ENCODE measurements around the gene MAML2.

Gene MAML2

GRCh38 chr11:96008161-96008720 is 334.8 kb downstream of the MAML2 start:
- no peaks in the 10 kb centered on the region for H3K9me3 ChIP-seq (ENCODE audit: control insufficient read depth, low read length)
- peak; percentile 73 for DNase-seq (ENCODE audit: low read depth)
- no peaks in the 10 kb centered on the region for H3K27me3 ChIP-seq (replicated peaks; ENCODE audit: control insufficient read depth, insufficient read depth, low read length)
- peaks cover 36% of the 10 kb centered on the region for H3K4me1 ChIP-seq (ENCODE audit: control insufficient read depth, insufficient read depth, low read length)
- H3K36me3 ChIP-seq (ENCODE audit: control insufficient read depth, insufficient read depth, low read length, severe bottlenecking) = no peaks in the 10 kb centered on the region
- H3K9ac ChIP-seq (ENCODE audit: low read length) = no peak overlapping the region
- no peak overlapping the region for H3K4me3 ChIP-seq (ENCODE audit: low read length)

GRCh38 chr11:96006037-96006436 is 337.0 kb downstream of the MAML2 start:
- no peak overlapping the region for H3K9ac ChIP-seq (ENCODE audit: low read length)
- H3K36me3 ChIP-seq (ENCODE audit: control insufficient read depth, insufficient read depth, low read length, severe bottlenecking) = no peaks in the 10 kb centered on the region
- peaks cover 29% of the 10 kb centered on the region for H3K4me1 ChIP-seq (ENCODE audit: control insufficient read depth, insufficient read depth, low read length)
- no peaks in the 10 kb centered on the region for H3K27me3 ChIP-seq (replicated peaks; ENCODE audit: control insufficient read depth, insufficient read depth, low read length)
- DNase-seq (ENCODE audit: low read depth) = peak; percentile 49
- no peaks in the 10 kb centered on the region for H3K9me3 ChIP-seq (ENCODE audit: control insufficient read depth, low read length)
- no peak overlapping the region for H3K4me3 ChIP-seq (ENCODE audit: low read length)

DNA sequence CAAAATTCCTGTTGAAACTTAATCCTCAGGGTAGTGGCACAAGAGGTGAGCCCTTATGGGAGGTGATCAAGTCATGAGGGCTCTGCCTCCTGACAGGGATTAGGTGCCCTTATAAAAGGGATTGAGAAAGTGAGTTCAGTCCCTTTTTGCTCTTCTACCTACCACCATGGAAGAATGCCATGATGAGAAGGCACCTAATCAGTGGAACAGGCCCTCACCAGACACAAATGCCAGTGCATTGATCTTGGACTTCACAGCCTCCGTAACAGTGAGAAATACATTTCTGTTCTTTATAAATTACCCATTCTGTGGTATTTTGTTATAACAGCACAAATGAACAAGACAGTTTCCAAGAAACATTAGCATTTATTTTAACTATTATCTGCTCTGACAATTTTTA is 338.1 kb downstream of the MAML2 start:
- no peaks in the 10 kb centered on the region for H3K27me3 ChIP-seq (replicated peaks; ENCODE audit: control insufficient read depth, insufficient read depth, low read length)
- no peak overlapping the region for H3K4me3 ChIP-seq (ENCODE audit: low read length)
- H3K36me3 ChIP-seq (ENCODE audit: control insufficient read depth, insufficient read depth, low read length, severe bottlenecking) = no peaks in the 10 kb centered on the region
- H3K9me3 ChIP-seq (ENCODE audit: control insufficient read depth, low read length) = no peaks in the 10 kb centered on the region
- H3K4me1 ChIP-seq (ENCODE audit: control insufficient read depth, insufficient read depth, low read length) = peaks cover 31% of the 10 kb centered on the region
- no peak overlapping the region for H3K9ac ChIP-seq (ENCODE audit: low read length)
- DNase-seq (ENCODE audit: low read depth) = no peak

GRCh38 chr11:96002754-96003290 is 340.2 kb downstream of the MAML2 start:
- H3K4me3 ChIP-seq (ENCODE audit: low read length) = no peak overlapping the region
- no peaks in the 10 kb centered on the region for H3K27me3 ChIP-seq (replicated peaks; ENCODE audit: control insufficient read depth, insufficient read depth, low read length)
- H3K4me1 ChIP-seq (ENCODE audit: control insufficient read depth, insufficient read depth, low read length) = peaks cover 37% of the 10 kb centered on the region
- H3K9me3 ChIP-seq (ENCODE audit: control insufficient read depth, low read length) = no peaks in the 10 kb centered on the region
- H3K9ac ChIP-seq (ENCODE audit: low read length) = no peak overlapping the region
- no peak for DNase-seq (ENCODE audit: low read depth)
- H3K36me3 ChIP-seq (ENCODE audit: control insufficient read depth, insufficient read depth, low read length, severe bottlenecking) = no peaks in the 10 kb centered on the region

DNA sequence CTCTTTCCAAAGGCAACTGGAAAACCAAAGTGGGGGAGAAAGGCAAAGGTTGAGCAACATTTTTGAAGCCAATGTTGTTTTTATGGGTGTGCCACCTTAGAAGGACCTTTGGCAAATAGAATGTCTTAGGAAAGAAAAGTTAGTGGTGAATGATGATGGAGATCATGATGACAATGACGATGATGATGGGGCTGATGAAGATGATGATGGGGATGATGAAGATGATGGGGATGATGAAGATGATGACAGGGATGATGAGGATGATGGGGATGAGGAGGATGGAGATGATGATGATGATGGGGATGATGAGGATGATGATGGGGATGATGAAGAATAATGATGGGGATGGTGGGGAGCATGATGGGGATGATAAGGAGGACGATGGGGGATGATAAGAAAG is 340.7 kb downstream of the MAML2 start:
- no peak overlapping the region for H3K9ac ChIP-seq (ENCODE audit: low read length)
- no peak overlapping the region for H3K4me3 ChIP-seq (ENCODE audit: low read length)
- H3K27me3 ChIP-seq (replicated peaks; ENCODE audit: control insufficient read depth, insufficient read depth, low read length) = no peaks in the 10 kb centered on the region
- H3K4me1 ChIP-seq (ENCODE audit: control insufficient read depth, insufficient read depth, low read length) = peaks cover 37% of the 10 kb centered on the region
- H3K9me3 ChIP-seq (ENCODE audit: control insufficient read depth, low read length) = no peaks in the 10 kb centered on the region
- no peaks in the 10 kb centered on the region for H3K36me3 ChIP-seq (ENCODE audit: control insufficient read depth, insufficient read depth, low read length, severe bottlenecking)
- no peak for DNase-seq (ENCODE audit: low read depth)

- H3K36me3 ChIP-seq (ENCODE audit: control insufficient read depth, insufficient read depth, low read length, severe bottlenecking) = no peaks in the 10 kb centered on the region
- H3K4me3 ChIP-seq (ENCODE audit: low read length) = peak overlapping the region; percentile 67
- H3K27me3 ChIP-seq (replicated peaks; ENCODE audit: control insufficient read depth, insufficient read depth, low read length) = no peaks in the 10 kb centered on the region
- H3K9ac ChIP-seq (ENCODE audit: low read length) = peak overlapping the region; percentile 73
- peak; percentile 88 for DNase-seq (ENCODE audit: low read depth)
- no peaks in the 10 kb centered on the region for H3K9me3 ChIP-seq (ENCODE audit: control insufficient read depth, low read length)
- peaks cover 50% of the 10 kb centered on the region for H3K4me1 ChIP-seq (ENCODE audit: control insufficient read depth, insufficient read depth, low read length)
Observed at GRCh38 chr11:96001037-96001436, 342.0 kb downstream of the MAML2 start.

DNA sequence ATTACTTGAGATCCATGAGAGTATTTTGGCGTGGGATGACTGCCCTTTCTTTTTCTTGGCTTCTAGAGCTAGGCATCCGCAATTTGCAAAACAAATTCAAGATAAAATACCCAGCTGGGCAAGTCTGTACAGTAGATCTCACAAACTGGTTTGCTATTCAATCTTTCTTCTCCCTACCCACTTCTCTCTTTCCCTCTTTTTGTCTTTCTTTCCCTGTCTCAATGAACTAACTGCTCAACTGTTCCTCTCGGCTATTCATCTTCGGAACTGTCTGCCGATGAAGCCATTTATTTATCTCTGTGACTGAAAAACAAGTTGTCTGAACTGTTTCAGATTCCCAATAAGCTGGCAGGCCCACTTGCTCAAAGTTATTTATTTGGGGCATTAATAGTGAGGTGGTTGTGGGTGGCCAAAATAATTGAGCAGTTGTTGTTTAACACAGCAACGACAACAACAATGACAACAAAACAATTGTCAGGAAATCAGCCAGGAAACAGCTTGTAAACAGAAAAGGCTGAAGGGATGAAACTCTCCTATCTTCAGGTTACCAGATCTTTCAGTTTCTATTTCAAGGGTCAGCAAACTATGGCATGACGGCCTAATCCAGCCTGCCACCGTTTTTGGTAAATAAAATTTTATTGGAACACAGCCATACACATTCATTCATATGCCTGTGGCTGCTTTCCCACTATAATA is 343.1 kb downstream of the MAML2 start:
- Histone ChIP-seq H3K36me3 (ENCODE audit: control insufficient read depth, insufficient read depth, low read length, severe bottlenecking) (no peaks in the 10 kb centered on the region), H3K4me1 (ENCODE audit: control insufficient read depth, insufficient read depth, low read length) (peaks cover 45% of the 10 kb centered on the region), H3K27me3 (replicated peaks; ENCODE audit: control insufficient read depth, insufficient read depth, low read length) (no peaks in the 10 kb centered on the region), H3K9me3 (ENCODE audit: control insufficient read depth, low read length) (no peaks in the 10 kb centered on the region), H3K9ac (ENCODE audit: low read length) (peak overlapping the region; percentile 73), H3K4me3 (ENCODE audit: low read length) (peak overlapping the region; percentile 67)
- DNase-seq (ENCODE audit: low read depth) = no peak

- Histone ChIP-seq H3K4me3 (ENCODE audit: low read length) (no peak overlapping the region), H3K9me3 (ENCODE audit: control insufficient read depth, low read length) (no peaks in the 10 kb centered on the region), H3K4me1 (ENCODE audit: control insufficient read depth, insufficient read depth, low read length) (peaks cover 45% of the 10 kb centered on the region), H3K36me3 (ENCODE audit: control insufficient read depth, insufficient read depth, low read length, severe bottlenecking) (no peaks in the 10 kb centered on the region), H3K27me3 (replicated peaks; ENCODE audit: control insufficient read depth, insufficient read depth, low read length) (no peaks in the 10 kb centered on the region), H3K9ac (ENCODE audit: low read length) (peak overlapping the region; percentile 22)
- DNase-seq (ENCODE audit: low read depth) = peak; percentile 76
Observed at GRCh38 chr11:95996621-95997235, 346.3 kb downstream of the MAML2 start.

DNA sequence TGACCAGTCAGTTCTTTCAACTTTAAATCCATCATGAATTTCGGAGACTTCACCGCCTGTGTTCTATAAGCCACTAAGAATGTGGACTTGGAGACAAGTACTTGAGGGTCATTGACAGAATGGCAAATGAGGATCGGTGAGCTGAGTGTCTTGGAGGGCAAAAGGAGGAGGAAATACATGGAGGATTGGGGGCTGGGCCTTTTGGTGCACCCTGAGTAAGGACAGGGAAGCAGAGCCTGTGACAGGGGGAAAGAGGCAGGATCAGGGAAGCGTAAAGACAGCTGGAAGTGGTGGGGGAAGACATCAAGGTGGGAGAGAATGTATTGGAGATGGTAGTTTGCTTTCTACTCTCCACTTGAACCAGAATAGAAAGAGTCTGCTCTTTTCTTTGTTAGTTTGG is 348.7 kb downstream of the MAML2 start:
- Histone ChIP-seq H3K4me3 (ENCODE audit: low read length) (no peak overlapping the region), H3K9me3 (ENCODE audit: control insufficient read depth, low read length) (no peaks in the 10 kb centered on the region), H3K27me3 (replicated peaks; ENCODE audit: control insufficient read depth, insufficient read depth, low read length) (no peaks in the 10 kb centered on the region), H3K9ac (ENCODE audit: low read length) (no peak overlapping the region), H3K36me3 (ENCODE audit: control insufficient read depth, insufficient read depth, low read length, severe bottlenecking) (no peaks in the 10 kb centered on the region), H3K4me1 (ENCODE audit: control insufficient read depth, insufficient read depth, low read length) (peaks cover 38% of the 10 kb centered on the region)
- DNase-seq (ENCODE audit: low read depth) = no peak

DNA sequence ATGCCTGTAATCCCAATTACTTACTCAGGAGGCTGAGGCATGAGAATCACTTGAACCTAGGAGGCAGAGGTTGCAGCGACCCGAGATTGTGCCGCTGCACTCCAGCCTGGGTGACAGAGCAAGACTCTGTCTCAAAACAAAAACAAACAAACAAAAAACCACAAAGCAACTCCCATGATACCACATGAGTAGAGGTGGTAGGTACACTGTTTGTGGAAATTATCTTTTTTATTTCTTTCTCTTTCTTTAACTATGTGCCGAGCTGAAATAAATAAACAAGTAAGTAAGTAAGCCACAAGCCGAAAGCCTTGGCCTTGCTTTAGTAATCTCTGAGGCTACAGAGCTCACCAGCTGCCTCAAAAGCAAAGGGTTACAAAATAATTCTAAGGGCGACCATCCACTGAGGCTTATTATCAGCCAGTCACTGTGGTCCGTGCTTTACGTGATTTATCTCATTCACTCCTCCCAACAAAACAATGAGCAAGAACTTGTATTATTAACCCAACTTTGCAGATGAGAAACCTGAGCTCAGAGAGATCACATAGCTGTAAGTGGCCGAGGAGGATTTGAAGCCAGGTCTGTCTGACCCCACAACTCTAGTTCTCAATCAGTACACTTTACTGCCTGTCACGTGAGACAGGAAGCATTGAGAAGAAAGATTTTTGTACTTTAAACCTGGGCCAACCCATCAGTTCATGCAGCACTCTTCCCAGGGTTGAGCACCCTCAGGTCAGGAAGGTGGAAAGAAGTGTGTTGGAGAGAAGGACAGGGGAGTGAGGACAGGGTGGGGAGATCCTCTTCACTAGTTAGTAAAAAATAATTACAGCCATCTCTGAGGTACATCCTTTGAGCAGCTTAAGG is 349.3 kb downstream of the MAML2 start:
- Histone ChIP-seq H3K27me3 (replicated peaks; ENCODE audit: control insufficient read depth, insufficient read depth, low read length) (no peaks in the 10 kb centered on the region), H3K9ac (ENCODE audit: low read length) (no peak overlapping the region), H3K4me3 (ENCODE audit: low read length) (no peak overlapping the region), H3K4me1 (ENCODE audit: control insufficient read depth, insufficient read depth, low read length) (peaks cover 34% of the 10 kb centered on the region), H3K9me3 (ENCODE audit: control insufficient read depth, low read length) (no peaks in the 10 kb centered on the region), H3K36me3 (ENCODE audit: control insufficient read depth, insufficient read depth, low read length, severe bottlenecking) (peaks cover 4% of the 10 kb centered on the region)
- no peak for DNase-seq (ENCODE audit: low read depth)

DNA sequence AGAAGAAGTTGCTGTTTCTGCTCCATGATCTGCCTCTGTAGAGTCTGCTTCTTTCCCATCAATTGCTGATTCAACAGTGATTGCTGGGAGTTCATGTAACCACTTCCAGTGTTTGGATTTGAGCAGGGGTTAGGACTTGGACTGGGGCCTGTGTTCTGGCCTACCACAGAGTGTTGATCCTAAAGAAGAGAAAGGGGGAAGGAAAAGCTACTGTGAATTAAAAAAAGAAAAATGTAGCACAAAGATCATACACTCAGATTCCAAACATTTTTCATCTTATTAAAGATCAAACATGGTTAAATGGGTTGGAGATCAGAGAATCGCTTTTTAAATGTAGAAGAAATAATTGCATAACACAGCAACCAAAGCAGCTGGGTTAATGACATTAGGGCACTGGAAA is 351.4 kb downstream of the MAML2 start:
- Histone ChIP-seq H3K4me3 (ENCODE audit: low read length) (peak overlapping the region; percentile 51), H3K9ac (ENCODE audit: low read length) (peak overlapping the region; percentile 46), H3K27me3 (replicated peaks; ENCODE audit: control insufficient read depth, insufficient read depth, low read length) (no peaks in the 10 kb centered on the region), H3K36me3 (ENCODE audit: control insufficient read depth, insufficient read depth, low read length, severe bottlenecking) (peaks cover 4% of the 10 kb centered on the region), H3K9me3 (ENCODE audit: control insufficient read depth, low read length) (no peaks in the 10 kb centered on the region), H3K4me1 (ENCODE audit: control insufficient read depth, insufficient read depth, low read length) (peaks cover 27% of the 10 kb centered on the region)
- peak; percentile 30 for DNase-seq (ENCODE audit: low read depth)
